Measurements from ENCODE around the gene EPM2AIP1. TPM values are rescaled to one million over a fixed set of nuclear protein-coding genes. Genes with fewer than 3 reads are reported as not detected.

EPM2AIP1 gene
- total RNA-seq, 1 experiment from 2014 or later = 7.8 TPM

GRCh38 chr3:37040231-37040630 is 47.3 kb upstream of the EPM2AIP1 start:
- TF ChIP-seq EZH2 (IDR thresholded peaks at IDR 0.05; ENCODE audit: low read length, unreplicated experiment) = no peak
- no peak for TF ChIP-seq CTCF (conservative IDR thresholded peaks at IDR 0.05; ENCODE audit: low read depth, low read length)
- TF ChIP-seq EZH2phosphoT487 (IDR thresholded peaks at IDR 0.05; ENCODE audit: borderline replicate concordance, low read length) = no peak
- no peak overlapping the region for H3K4me3 ChIP-seq (ENCODE audit: low read length)
- no peak for DNase-seq
- no peaks in the 10 kb centered on the region for H3K9me2 ChIP-seq (replicated peaks; ENCODE audit: low read length)
- no peak overlapping the region for H3K4me2 ChIP-seq (ENCODE audit: low read length)
- no peak overlapping the region for H2AFZ ChIP-seq (ENCODE audit: low read length)
- ATAC-seq = no peak
- H3F3A ChIP-seq (ENCODE audit: low read length, unreplicated experiment) = no peaks in the 10 kb centered on the region
- POLR2A ChIA-PET (ENCODE audit: unreplicated experiment) = no interaction called here
- peaks cover 42% of the 10 kb centered on the region for H3K36me3 ChIP-seq (ENCODE audit: low read depth, low read length)
- H3K4me1 ChIP-seq (ENCODE audit: insufficient read depth, low read length) = no peaks in the 10 kb centered on the region
- CTCF ChIA-PET = interaction anchor here (0.6 kb wide), 1 partner anchor 19 kb away, joined by 4 read pairs; no protein-coding TSS in a partner anchor
- intact Hi-C loops (cut with micrococcal nuclease) = no loop called here
- peaks cover 13% of the 10 kb centered on the region; the same call in 1 of the 2 replicates for H3K9me3 ChIP-seq (ENCODE audit: low read length)
- no peak overlapping the region for H3K9ac ChIP-seq (ENCODE audit: low read length)
- BruUV-seq (replicated peaks) = no TSS peak
- no peaks in the 10 kb centered on the region for H3K79me2 ChIP-seq (ENCODE audit: low read length)
- H3K27ac ChIP-seq (ENCODE audit: low read length) = no peak overlapping the region
- H3K27me3 ChIP-seq (ENCODE audit: low read length) = no peaks in the 10 kb centered on the region
- H4K20me1 ChIP-seq (ENCODE audit: low read length) = no peaks in the 10 kb centered on the region

GRCh38 chr3:37039161-37039846 is 46.4 kb upstream of the EPM2AIP1 start:
- no peak overlapping the region for H3K27ac ChIP-seq (ENCODE audit: low read length)
- no peak overlapping the region for H3K4me2 ChIP-seq (ENCODE audit: low read length)
- H3K9ac ChIP-seq (ENCODE audit: low read length) = no peak overlapping the region
- H3K9me2 ChIP-seq (replicated peaks; ENCODE audit: low read length) = no peaks in the 10 kb centered on the region
- H3K79me2 ChIP-seq (ENCODE audit: low read length) = no peaks in the 10 kb centered on the region
- no peaks in the 10 kb centered on the region for H3K4me1 ChIP-seq (ENCODE audit: insufficient read depth, low read length)
- no peaks in the 10 kb centered on the region for H4K20me1 ChIP-seq (ENCODE audit: low read length)
- no peak for ATAC-seq
- H3F3A ChIP-seq (ENCODE audit: low read length, unreplicated experiment) = no peaks in the 10 kb centered on the region
- ChIA-PET POLR2A (ENCODE audit: unreplicated experiment) (no interaction called here), CTCF (no interaction called here)
- no peak for DNase-seq
- TF ChIP-seq CTCF (conservative IDR thresholded peaks at IDR 0.05; ENCODE audit: low read depth, low read length) (no peak), EZH2 (IDR thresholded peaks at IDR 0.05; ENCODE audit: low read length, unreplicated experiment) (no peak), EZH2phosphoT487 (IDR thresholded peaks at IDR 0.05; ENCODE audit: borderline replicate concordance, low read length) (no peak)
- no peak overlapping the region for H3K4me3 ChIP-seq (ENCODE audit: low read length)
- peaks cover 13% of the 10 kb centered on the region; the same call in 1 of the 2 replicates for H3K9me3 ChIP-seq (ENCODE audit: low read length)
- BruUV-seq (replicated peaks) = no TSS peak
- H3K36me3 ChIP-seq (ENCODE audit: low read depth, low read length) = peaks cover 49% of the 10 kb centered on the region
- H3K27me3 ChIP-seq (ENCODE audit: low read length) = no peaks in the 10 kb centered on the region
- H2AFZ ChIP-seq (ENCODE audit: low read length) = no peak overlapping the region
- intact Hi-C loops (cut with micrococcal nuclease) = no loop called here

GRCh38 chr3:37037352-37037751 is 44.4 kb upstream of the EPM2AIP1 start:
- no peak for TF ChIP-seq EZH2 (IDR thresholded peaks at IDR 0.05; ENCODE audit: low read length, unreplicated experiment)
- TF ChIP-seq CTCF (conservative IDR thresholded peaks at IDR 0.05; ENCODE audit: low read depth, low read length) = no peak
- no peak for TF ChIP-seq EZH2phosphoT487 (IDR thresholded peaks at IDR 0.05; ENCODE audit: borderline replicate concordance, low read length)

More at GRCh38 chr3:37037352-37037751, 44.4 kb upstream of the EPM2AIP1 start:
- no peak overlapping the region for H3K4me3 ChIP-seq (ENCODE audit: low read length)
- DNase-seq = no peak
- H3K4me1 ChIP-seq (ENCODE audit: insufficient read depth, low read length) = no peaks in the 10 kb centered on the region
- H4K20me1 ChIP-seq (ENCODE audit: low read length) = no peaks in the 10 kb centered on the region
- no peaks in the 10 kb centered on the region for H3K79me2 ChIP-seq (ENCODE audit: low read length)
- H2AFZ ChIP-seq (ENCODE audit: low read length) = no peak overlapping the region
- peaks cover 67% of the 10 kb centered on the region for H3K36me3 ChIP-seq (ENCODE audit: low read depth, low read length)
- POLR2A ChIA-PET (ENCODE audit: unreplicated experiment) = interaction anchor here (0.6 kb wide), 1 partner anchor 251 kb away, joined by 7 read pairs; no protein-coding TSS in a partner anchor
- H3K27ac ChIP-seq (ENCODE audit: low read length) = no peak overlapping the region
- H3K4me2 ChIP-seq (ENCODE audit: low read length) = no peak overlapping the region
- H3K9me2 ChIP-seq (replicated peaks; ENCODE audit: low read length) = no peaks in the 10 kb centered on the region
- intact Hi-C loops (cut with micrococcal nuclease) = no loop called here
- CTCF ChIA-PET = no interaction called here
- H3F3A ChIP-seq (ENCODE audit: low read length, unreplicated experiment) = no peaks in the 10 kb centered on the region
- ATAC-seq = no peak
- no peak overlapping the region for H3K9ac ChIP-seq (ENCODE audit: low read length)
- peaks cover 13% of the 10 kb centered on the region; the same call in 1 of the 2 replicates for H3K9me3 ChIP-seq (ENCODE audit: low read length)
- no TSS peak for BruUV-seq (replicated peaks)
- H3K27me3 ChIP-seq (ENCODE audit: low read length) = no peaks in the 10 kb centered on the region
